HepG2 (cell line): ENCODE measurements around the gene ADAR. TPM values are rescaled to one million over a fixed set of nuclear protein-coding genes. Genes with fewer than 3 reads are reported as not detected.
A peak's percentile ranks its signal among the peaks of the same experiment; 100 is the strongest.

ENCODE experiments used
- EEA1 ChIP-seq: sonication (generic); formaldehyde crosslinking; IDR thresholded peaks from 2 replicates; pipeline ENCODE4 v1.5.1; 2020; ENCODE audit warnings: mild to moderate bottlenecking, missing genetic modification reagents, borderline replicate concordance
- FOXA3 ChIP-seq: IDR thresholded peaks from 2 replicates; pipeline ENCODE4 v1.6.1; 2016; ENCODE audit warnings: missing genetic modification reagents, missing compliant biosample characterization
- HOXA5 ChIP-seq: sonication (generic); formaldehyde crosslinking; IDR thresholded peaks from 2 replicates; pipeline ENCODE4 v1.4.0; 2020; ENCODE audit warnings: missing genetic modification reagents
- MED8 ChIP-seq: sonication (generic); formaldehyde crosslinking; IDR thresholded peaks from 2 replicates; pipeline ENCODE4 v1.8.1; 2023; ENCODE audit warnings: mild to moderate bottlenecking, missing genetic modification reagents; ENCODE audit not compliant: insufficient replicate concordance
- NR2F6 ChIP-seq, 2 experiments: IDR thresholded peaks; 2 replicates each; pipeline ENCODE4 v1.6.1; 2016; ENCODE audit warnings: antibody characterized with exemption in 1 of 2, mild to moderate bottlenecking in 1 of 2
- PLRG1 ChIP-seq: fragments of 450-650 bp; conservative IDR thresholded peaks from 2 replicates; pipeline ENCODE4 v1.6.1; 2016
- STAT6 ChIP-seq: sonication (generic); formaldehyde crosslinking; IDR thresholded peaks from 2 replicates; pipeline ENCODE4 v1.4.0; 2020; ENCODE audit warnings: missing genetic modification reagents, mild to moderate bottlenecking, borderline replicate concordance
- ZFP90 ChIP-seq: sonication (generic); formaldehyde crosslinking; IDR thresholded peaks from 2 replicates; pipeline ENCODE4 v1.8.0; 2022; ENCODE audit warnings: missing genetic modification reagents, mild to moderate bottlenecking, inconsistent platforms, borderline replicate concordance
- ZNF20 ChIP-seq: sonication (generic); formaldehyde crosslinking; IDR thresholded peaks from 2 replicates; pipeline ENCODE4 v1.4.0; 2020; ENCODE audit warnings: mild to moderate bottlenecking, moderate library complexity, missing genetic modification reagents
- ZNF24 ChIP-seq: fragments of 450-650 bp; IDR thresholded peaks from 2 replicates; pipeline ENCODE4 v1.6.1; 2017; ENCODE audit warnings: antibody characterized with exemption, mild to moderate bottlenecking
- ZNF253 ChIP-seq: sonication (generic); formaldehyde crosslinking; IDR thresholded peaks from 2 replicates; pipeline ENCODE4 v1.8.0; 2022; ENCODE audit warnings: mild to moderate bottlenecking, missing genetic modification reagents, borderline replicate concordance
- ZNF263 ChIP-seq: sonication (generic); formaldehyde crosslinking; IDR thresholded peaks from 2 replicates; pipeline ENCODE4 v1.4.0; 2020; ENCODE audit warnings: missing genetic modification reagents
- ZNF431 ChIP-seq: sonication (generic); formaldehyde crosslinking; IDR thresholded peaks from 2 replicates; pipeline ENCODE4 v1.9.0; 2022; ENCODE audit warnings: missing genetic modification reagents, low read depth, mild to moderate bottlenecking, borderline replicate concordance
- ZNF761 ChIP-seq: sonication (generic); formaldehyde crosslinking; conservative IDR thresholded peaks from 2 replicates; pipeline ENCODE4 v1.4.0; 2020; ENCODE audit warnings: mild to moderate bottlenecking, missing genetic modification reagents
- ZNF781 ChIP-seq: sonication (generic); formaldehyde crosslinking; IDR thresholded peaks from 2 replicates; pipeline ENCODE4 v1.5.1; 2020; ENCODE audit warnings: borderline replicate concordance, mild to moderate bottlenecking, missing genetic modification reagents; ENCODE audit errors: not compliant biosample characterization
- polyA plus RNA-seq, 8 experiments: library from polyadenylated mRNA; depleted of rRNA in 3 of 8; stranded (reverse) in 7 of 8; unstranded in 1 of 8; fragments of >200 nt; fragmentation: Illumina TruSeq in 4 of 8; extraction: Trizol in 4 of 8; gene quantifications; 2 replicates each; pipeline versions ENCODE4 v1.2.1 to v1.2.3, GENCODE V29; 2011 to 2016; ENCODE audit warnings: low read depth in 4 of 8, missing spikeins in 1 of 8, mixed read lengths in 1 of 8; ENCODE audit not compliant: insufficient read depth in 1 of 8
- total RNA-seq, 5 experiments: library from RNA; depleted of rRNA; stranded (reverse); fragments of >200 nt; fragmentation: Illumina TruSeq; extraction: Trizol; gene quantifications; 2 replicates each; pipeline ENCODE4 v1.2.3, GENCODE V29; 2016; ENCODE audit warnings: low read depth in 1 of 5
- TF ChIP-seq, protein P1 (sequence below): sonication (generic); formaldehyde crosslinking; IDR thresholded peaks from 2 replicates; pipeline ENCODE4 v1.5.1; 2020; ENCODE audit warnings: missing genetic modification reagents, mild to moderate bottlenecking, borderline replicate concordance
- TF ChIP-seq, protein P2 (sequence below): sonication (generic); formaldehyde crosslinking; IDR thresholded peaks from 2 replicates; pipeline ENCODE4 v1.5.0; 2020; ENCODE audit warnings: mild to moderate bottlenecking, missing genetic modification reagents
- TF ChIP-seq, protein P3 (sequence below): sonication (generic); formaldehyde crosslinking; conservative IDR thresholded peaks from 2 replicates; pipeline ENCODE4 v1.8.0; 2022; ENCODE audit warnings: mild to moderate bottlenecking, moderate library complexity, missing genetic modification reagents
- TF ChIP-seq, protein P4 (sequence below): sonication (generic); formaldehyde crosslinking; IDR thresholded peaks from 2 replicates; pipeline ENCODE4 v1.5.0; 2020; ENCODE audit warnings: missing genetic modification reagents

The ADAR gene
- total and polyA plus RNA-seq, 2 of the 13 experiments (the other 11 are each of a cell fraction or from before 2014, with no cell fraction given): 70.8 to 86.2 TPM

DNA sequence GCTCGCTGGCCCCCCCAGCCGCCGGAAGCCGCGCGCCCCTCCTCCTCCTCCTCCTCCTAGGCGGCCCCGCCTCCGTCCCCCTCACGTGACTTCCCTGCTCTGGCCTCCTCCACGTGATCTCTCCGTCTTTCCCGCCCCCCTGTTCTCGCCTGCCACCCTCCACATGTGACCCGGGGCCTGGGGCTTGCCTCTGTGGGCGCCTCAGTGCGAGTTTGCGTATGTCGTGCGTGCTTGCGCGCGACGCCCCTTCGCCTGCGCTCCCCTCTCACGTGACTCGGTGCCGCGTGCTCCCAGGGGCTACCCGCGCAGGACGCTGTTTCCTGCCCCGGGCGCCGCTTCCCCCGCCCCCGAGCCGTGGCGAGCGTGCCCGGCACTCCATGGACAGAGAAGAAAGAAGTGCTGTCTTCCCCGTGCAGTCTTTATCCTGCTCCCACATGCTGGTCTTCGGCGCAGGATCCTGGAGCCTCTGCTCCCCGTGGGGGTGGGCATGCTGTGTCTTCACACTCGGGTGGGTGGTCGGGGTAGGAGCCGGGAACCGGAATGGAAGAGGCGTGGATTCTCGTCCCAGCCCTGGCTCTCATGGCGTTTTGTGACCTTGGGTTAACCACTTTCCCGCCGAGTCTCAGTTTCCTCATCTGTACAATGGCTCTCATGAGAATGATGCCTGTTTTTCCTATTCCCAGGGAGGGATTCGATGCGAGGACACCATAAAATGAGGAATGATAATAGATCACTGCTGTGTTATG, 49.1 kb downstream of the ADAR start (continued):
- TF ChIP-seq STAT6: peak; percentile 87; the same call in 1 of the 2 replicates
- peak; percentile 51; the same call in 1 of the 2 replicates for TF ChIP-seq FOXA3 (CRISPR knock-in tag)
- peak; percentile 90 for TF ChIP-seq MED8 (CRISPR knock-in tag)
- peak; percentile 98 for TF ChIP-seq ZNF431 (CRISPR knock-in tag)
- peak; percentile 99 for TF ChIP-seq ZNF253 (CRISPR knock-in tag)
- TF ChIP-seq, protein P1, sequence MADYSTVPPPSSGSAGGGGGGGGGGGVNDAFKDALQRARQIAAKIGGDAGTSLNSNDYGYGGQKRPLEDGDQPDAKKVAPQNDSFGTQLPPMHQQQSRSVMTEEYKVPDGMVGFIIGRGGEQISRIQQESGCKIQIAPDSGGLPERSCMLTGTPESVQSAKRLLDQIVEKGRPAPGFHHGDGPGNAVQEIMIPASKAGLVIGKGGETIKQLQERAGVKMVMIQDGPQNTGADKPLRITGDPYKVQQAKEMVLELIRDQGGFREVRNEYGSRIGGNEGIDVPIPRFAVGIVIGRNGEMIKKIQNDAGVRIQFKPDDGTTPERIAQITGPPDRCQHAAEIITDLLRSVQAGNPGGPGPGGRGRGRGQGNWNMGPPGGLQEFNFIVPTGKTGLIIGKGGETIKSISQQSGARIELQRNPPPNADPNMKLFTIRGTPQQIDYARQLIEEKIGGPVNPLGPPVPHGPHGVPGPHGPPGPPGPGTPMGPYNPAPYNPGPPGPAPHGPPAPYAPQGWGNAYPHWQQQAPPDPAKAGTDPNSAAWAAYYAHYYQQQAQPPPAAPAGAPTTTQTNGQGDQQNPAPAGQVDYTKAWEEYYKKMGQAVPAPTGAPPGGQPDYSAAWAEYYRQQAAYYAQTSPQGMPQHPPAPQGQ (CRISPR knock-in tag): no peak
- peak; percentile 50; the same call in 1 of the 2 replicates for TF ChIP-seq ZNF263 (CRISPR knock-in tag)
- TF ChIP-seq, protein P2, sequence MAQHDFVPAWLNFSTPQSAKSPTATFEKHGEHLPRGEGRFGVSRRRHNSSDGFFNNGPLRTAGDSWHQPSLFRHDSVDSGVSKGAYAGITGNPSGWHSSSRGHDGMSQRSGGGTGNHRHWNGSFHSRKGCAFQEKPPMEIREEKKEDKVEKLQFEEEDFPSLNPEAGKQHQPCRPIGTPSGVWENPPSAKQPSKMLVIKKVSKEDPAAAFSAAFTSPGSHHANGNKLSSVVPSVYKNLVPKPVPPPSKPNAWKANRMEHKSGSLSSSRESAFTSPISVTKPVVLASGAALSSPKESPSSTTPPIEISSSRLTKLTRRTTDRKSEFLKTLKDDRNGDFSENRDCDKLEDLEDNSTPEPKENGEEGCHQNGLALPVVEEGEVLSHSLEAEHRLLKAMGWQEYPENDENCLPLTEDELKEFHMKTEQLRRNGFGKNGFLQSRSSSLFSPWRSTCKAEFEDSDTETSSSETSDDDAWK (CRISPR knock-in tag): no peak
- TF ChIP-seq NR2F6 (IDR thresholded peaks at IDR 0.05): 0 out of 2 replicates have a peak, but pooled peaks have one; percentile 13
- TF ChIP-seq NR2F6 (CRISPR knock-in tag; IDR thresholded peaks at IDR 0.05): peak; percentile 78
- peak; percentile 77; the same call in 1 of the 2 replicates for TF ChIP-seq EEA1
- TF ChIP-seq, protein P3, sequence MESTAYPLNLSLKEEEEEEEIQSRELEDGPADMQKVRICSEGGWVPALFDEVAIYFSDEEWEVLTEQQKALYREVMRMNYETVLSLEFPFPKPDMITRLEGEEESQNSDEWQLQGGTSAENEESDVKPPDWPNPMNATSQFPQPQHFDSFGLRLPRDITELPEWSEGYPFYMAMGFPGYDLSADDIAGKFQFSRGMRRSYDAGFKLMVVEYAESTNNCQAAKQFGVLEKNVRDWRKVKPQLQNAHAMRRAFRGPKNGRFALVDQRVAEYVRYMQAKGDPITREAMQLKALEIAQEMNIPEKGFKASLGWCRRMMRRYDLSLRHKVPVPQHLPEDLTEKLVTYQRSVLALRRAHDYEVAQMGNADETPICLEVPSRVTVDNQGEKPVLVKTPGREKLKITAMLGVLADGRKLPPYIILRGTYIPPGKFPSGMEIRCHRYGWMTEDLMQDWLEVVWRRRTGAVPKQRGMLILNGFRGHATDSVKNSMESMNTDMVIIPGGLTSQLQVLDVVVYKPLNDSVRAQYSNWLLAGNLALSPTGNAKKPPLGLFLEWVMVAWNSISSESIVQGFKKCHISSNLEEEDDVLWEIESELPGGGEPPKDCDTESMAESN (CRISPR knock-in tag): peak; percentile 97
- TF ChIP-seq, protein P4, sequence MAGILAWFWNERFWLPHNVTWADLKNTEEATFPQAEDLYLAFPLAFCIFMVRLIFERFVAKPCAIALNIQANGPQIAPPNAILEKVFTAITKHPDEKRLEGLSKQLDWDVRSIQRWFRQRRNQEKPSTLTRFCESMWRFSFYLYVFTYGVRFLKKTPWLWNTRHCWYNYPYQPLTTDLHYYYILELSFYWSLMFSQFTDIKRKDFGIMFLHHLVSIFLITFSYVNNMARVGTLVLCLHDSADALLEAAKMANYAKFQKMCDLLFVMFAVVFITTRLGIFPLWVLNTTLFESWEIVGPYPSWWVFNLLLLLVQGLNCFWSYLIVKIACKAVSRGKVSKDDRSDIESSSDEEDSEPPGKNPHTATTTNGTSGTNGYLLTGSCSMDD (CRISPR knock-in tag): peak; percentile 87; the same call in 1 of the 2 replicates
- TF ChIP-seq ZNF761 (CRISPR knock-in tag): peak; percentile 99
- TF ChIP-seq ZFP90 (CRISPR knock-in tag): peak; percentile 99
- no peak; the same call in 1 of the 2 replicates for TF ChIP-seq ZNF24
- TF ChIP-seq ZNF781: peak; percentile 97
- peak; percentile 78 for TF ChIP-seq HOXA5 (CRISPR knock-in tag)
- peak; percentile 85; the same call in 1 of the 2 replicates for TF ChIP-seq ZNF20 (CRISPR knock-in tag)
- TF ChIP-seq PLRG1: no peak
